ENCODE data around the gene XRN1. TPM values are rescaled to one million over a fixed set of nuclear protein-coding genes. Genes with fewer than 3 reads are reported as not detected.
A peak's percentile ranks its signal among the peaks of the same experiment; 100 is the strongest.

Gene XRN1
- total and polyA plus RNA-seq, 2 of the 8 experiments (the other 6 are each of a cell fraction or from before 2014, with no cell fraction given) = 1.9 to 17.2 TPM

DNA sequence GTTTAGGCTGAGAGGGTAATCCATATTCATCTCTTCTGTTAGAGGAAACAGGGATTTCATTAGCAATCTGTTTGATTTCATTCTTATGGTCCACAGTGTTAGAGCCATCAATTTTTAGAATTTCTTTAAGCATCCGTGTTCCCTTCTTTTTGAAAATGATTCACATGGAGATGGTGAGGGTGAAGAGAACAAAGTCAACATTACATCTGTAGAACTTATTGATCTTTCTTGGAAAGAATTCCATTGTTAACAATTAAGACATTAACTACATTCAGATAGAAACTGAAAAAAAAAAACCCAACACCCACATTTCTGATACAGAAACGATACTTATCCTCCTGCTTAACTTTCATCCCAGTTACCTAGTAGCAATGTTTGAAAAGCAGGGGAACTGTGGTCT, 115.4 kb downstream of the XRN1 start:
- Histone ChIP-seq H2BK120ac (replicated peaks; ENCODE audit: low read depth, low read length) (no peak overlapping the region), H3K4me2 (ENCODE audit: insufficient read depth in 1 of 2, low read depth in 2 of 2, low read length in 2 of 2) (no peak overlapping the region), H3K9me3 (ENCODE audit: insufficient read depth in 2 of 2, low read depth in 1 of 2, low read length in 1 of 2) (no peaks in the 10 kb centered on the region), H3K36me3 (ENCODE audit: control insufficient read depth in 2 of 4, insufficient read depth in 4 of 4, low read length in 3 of 4) (peaks cover 0 to 19% (median 3%) of the 10 kb centered on the region in 4 experiments; a peak in 3 of 8 replicates), H3K79me2 (ENCODE audit: control insufficient read depth in 1 of 2, insufficient read depth in 2 of 2, low read length in 2 of 2) (no peaks in the 10 kb centered on the region), H2AK5ac (ENCODE audit: low read depth, low read length) (no peak overlapping the region), H3K56ac (replicated peaks; ENCODE audit: insufficient read length, low read depth, low read length) (no peak overlapping the region), H3K4me3 (ENCODE audit: extremely low read depth in 1 of 4, insufficient read depth in 2 of 4, low read depth in 3 of 4, low read length in 4 of 4) (no peak overlapping the region), H4K91ac (replicated peaks; ENCODE audit: insufficient read length, low read length) (no peak overlapping the region), H2BK5ac (ENCODE audit: low read depth, low read length) (no peak overlapping the region), H4K20me1 (replicated peaks in 1 of 2; ENCODE audit: control insufficient read depth in 1 of 2, insufficient read depth in 2 of 2, low read length in 2 of 2) (no peaks in the 10 kb centered on the region), H3K27ac (ENCODE audit: low read depth, low read length) (no peak overlapping the region), H3K23ac (ENCODE audit: insufficient read length) (no peak overlapping the region), H3K9ac (replicated peaks in 1 of 4; ENCODE audit: extremely low read depth in 1 of 4, low read depth in 3 of 4, low read length in 3 of 4) (no peak overlapping the region), H3K14ac (ENCODE audit: insufficient read length) (no peak overlapping the region), H3K4me1 (replicated peaks in 1 of 4; ENCODE audit: control insufficient read depth in 3 of 4, insufficient read depth in 4 of 4, low read length in 3 of 4) (no peaks in the 10 kb centered on the region), H2AFZ (ENCODE audit: low read length) (no peak overlapping the region), H2BK12ac (ENCODE audit: low read depth, low read length) (no peak overlapping the region), H2BK20ac (ENCODE audit: low read length) (no peak overlapping the region), H4K5ac (ENCODE audit: insufficient read length, low read depth, low read length) (no peak overlapping the region), H3K4ac (replicated peaks; ENCODE audit: insufficient read length, low read depth, low read length) (no peak overlapping the region), H3K23me2 (ENCODE audit: low read depth, low read length) (no peaks in the 10 kb centered on the region; the same call in 1 of the 2 replicates), H3K18ac (ENCODE audit: extremely low read depth, low read length) (no peak overlapping the region), H3K79me1 (ENCODE audit: low read depth, low read length) (no peaks in the 10 kb centered on the region), H2BK15ac (ENCODE audit: low read length) (no peak overlapping the region), H3K27me3 (replicated peaks in 1 of 4; ENCODE audit: control insufficient read depth in 3 of 4, extremely low read depth in 1 of 4, insufficient read depth in 3 of 4, low read length in 3 of 4) (no peaks in the 10 kb centered on the region), H4K8ac (ENCODE audit: extremely low read depth, insufficient read depth, low read length) (no peak overlapping the region)
- FAIRE-seq (peak; percentile 58), DNase-seq (ENCODE audit: low read depth in 1 of 2, low spot score in 2 of 2) (no peak)
- ChIA-PET POLR2A (ENCODE audit: partially characterized antibody) (no interaction called here), CTCF (ENCODE audit: partially characterized antibody) (no interaction called here)
- TF ChIP-seq CREB1 (IDR thresholded peaks at IDR 0.05) (no peak), HDAC2 (IDR thresholded peaks at IDR 0.05; ENCODE audit: borderline replicate concordance in 1 of 2, low read depth in 2 of 2, low read length in 2 of 2) (no peak), ZNF274 (IDR thresholded peaks at IDR 0.05; ENCODE audit: borderline replicate concordance, extremely low read depth, low read length) (no peak), SRF (IDR thresholded peaks at IDR 0.05; ENCODE audit: low read depth, low read length) (no peak), NRF1 (IDR thresholded peaks at IDR 0.05; ENCODE audit: low read depth, low read length) (no peak), RBBP5 (IDR thresholded peaks at IDR 0.05; ENCODE audit: borderline replicate concordance, low read depth, low read length) (no peak), FOSL1 (IDR thresholded peaks at IDR 0.05; ENCODE audit: insufficient read depth, low read depth, low read length) (no peak), HDAC6 (IDR thresholded peaks at IDR 0.05; ENCODE audit: low read depth, low read length) (no peak), CEBPB (IDR thresholded peaks at IDR 0.05; ENCODE audit: low read depth, low read length) (no peak), CHD1 (IDR thresholded peaks at IDR 0.05; ENCODE audit: low read depth, low read length) (no peak)
- WGBS, 2 experiments (ENCODE audit: extremely low coverage in 1 of 2, insufficient coverage in 1 of 2, insufficient read length in 1 of 2, insufficient replicate concordance in 2 of 2, low coverage in 1 of 2, low lambda C conversion rate in 2 of 2, missing lambda C conversion rate in 1 of 2) = 80% methylated on average over 2 of the region's 2 CpGs; no CpG with 5 or more reads in 1 of the 2 experiments
